Measurements from ENCODE around the gene ANKRD16.
"Not testable (repeated sequence)": the region's sequence is repeated elsewhere in the genome, so short reads cannot be mapped to it uniquely, and the experiment has no call there.

ANKRD16 gene

DNA sequence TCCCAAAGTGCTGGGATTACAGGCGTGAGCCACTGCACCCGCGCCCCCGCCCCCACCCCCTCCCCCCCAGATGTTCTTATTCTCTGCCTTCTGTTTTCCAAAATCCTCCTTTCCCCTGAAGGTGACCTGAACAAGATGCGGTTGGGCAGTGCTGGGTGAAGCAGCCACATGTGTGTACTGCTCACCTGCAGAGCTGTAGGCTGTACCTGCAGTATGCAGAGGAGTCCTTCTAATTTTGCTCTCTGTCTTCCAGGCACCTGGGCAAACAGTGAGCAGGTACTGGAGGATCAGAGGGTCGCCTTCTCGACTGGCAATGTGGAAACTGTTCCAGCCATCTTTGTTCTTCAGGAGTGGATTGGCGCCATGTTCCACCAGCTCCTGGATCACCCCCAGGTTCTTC lies 2.1 kb downstream of the ANKRD16 start:
- no peak overlapping the region for H3K4me3 ChIP-seq (ENCODE audit: low read depth, low read length)
- TF ChIP-seq, protein P1, sequence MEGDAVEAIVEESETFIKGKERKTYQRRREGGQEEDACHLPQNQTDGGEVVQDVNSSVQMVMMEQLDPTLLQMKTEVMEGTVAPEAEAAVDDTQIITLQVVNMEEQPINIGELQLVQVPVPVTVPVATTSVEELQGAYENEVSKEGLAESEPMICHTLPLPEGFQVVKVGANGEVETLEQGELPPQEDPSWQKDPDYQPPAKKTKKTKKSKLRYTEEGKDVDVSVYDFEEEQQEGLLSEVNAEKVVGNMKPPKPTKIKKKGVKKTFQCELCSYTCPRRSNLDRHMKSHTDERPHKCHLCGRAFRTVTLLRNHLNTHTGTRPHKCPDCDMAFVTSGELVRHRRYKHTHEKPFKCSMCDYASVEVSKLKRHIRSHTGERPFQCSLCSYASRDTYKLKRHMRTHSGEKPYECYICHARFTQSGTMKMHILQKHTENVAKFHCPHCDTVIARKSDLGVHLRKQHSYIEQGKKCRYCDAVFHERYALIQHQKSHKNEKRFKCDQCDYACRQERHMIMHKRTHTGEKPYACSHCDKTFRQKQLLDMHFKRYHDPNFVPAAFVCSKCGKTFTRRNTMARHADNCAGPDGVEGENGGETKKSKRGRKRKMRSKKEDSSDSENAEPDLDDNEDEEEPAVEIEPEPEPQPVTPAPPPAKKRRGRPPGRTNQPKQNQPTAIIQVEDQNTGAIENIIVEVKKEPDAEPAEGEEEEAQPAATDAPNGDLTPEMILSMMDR (IDR thresholded peaks at IDR 0.05; ENCODE audit: insufficient read depth, low read depth, low read length, missing control alignments) = no peak
- no peak for DNase-seq (ENCODE audit: low read depth)

DNA sequence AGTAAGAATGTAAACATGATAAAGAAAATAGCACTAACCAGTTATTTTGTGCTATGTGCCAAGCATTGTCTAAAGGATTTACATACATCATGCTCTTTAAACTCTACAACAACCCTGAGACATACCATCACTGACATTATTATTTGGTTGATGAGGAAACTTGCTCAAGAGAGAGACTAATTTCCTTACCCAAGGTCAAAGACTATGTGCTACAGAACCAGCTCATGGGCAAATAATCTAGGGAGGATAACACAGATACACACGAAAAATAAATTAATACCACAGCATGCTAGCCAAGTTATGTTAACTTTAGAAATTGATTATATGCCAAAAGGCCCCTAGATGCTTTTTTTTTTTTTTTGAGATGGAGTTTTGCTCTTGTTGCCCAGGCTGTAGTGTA lies 2.7 kb downstream of the ANKRD16 start:
- TF ChIP-seq, protein P1 (IDR thresholded peaks at IDR 0.05; ENCODE audit: insufficient read depth, low read depth, low read length, missing control alignments) = no peak
- DNase-seq (ENCODE audit: low read depth) = no peak
- H3K4me3 ChIP-seq (ENCODE audit: low read depth, low read length) = no peak overlapping the region

DNA sequence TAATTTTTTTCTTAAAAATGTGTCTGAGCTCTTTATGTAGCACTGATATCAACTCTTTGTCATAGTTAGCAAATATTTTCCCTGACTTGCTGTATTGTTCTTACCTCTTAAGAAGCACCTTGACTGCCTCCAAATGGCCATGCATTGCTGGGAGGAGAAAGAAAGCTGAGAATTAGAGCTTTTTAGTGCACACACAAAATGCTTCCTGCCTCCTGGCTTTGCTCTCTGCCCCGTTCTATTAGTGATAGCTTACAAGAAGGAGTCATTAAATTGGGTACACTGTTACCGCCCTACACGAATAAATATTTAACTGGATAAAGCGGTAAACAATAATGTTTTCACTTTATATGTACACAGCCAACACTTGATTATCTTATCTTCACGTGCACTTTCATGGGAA lies 4.1 kb downstream of the ANKRD16 start:
- TF ChIP-seq, protein P1 (IDR thresholded peaks at IDR 0.05; ENCODE audit: insufficient read depth, low read depth, low read length, missing control alignments) = no peak
- no peak for DNase-seq (ENCODE audit: low read depth)
- no peak overlapping the region for H3K4me3 ChIP-seq (ENCODE audit: low read depth, low read length)

DNA sequence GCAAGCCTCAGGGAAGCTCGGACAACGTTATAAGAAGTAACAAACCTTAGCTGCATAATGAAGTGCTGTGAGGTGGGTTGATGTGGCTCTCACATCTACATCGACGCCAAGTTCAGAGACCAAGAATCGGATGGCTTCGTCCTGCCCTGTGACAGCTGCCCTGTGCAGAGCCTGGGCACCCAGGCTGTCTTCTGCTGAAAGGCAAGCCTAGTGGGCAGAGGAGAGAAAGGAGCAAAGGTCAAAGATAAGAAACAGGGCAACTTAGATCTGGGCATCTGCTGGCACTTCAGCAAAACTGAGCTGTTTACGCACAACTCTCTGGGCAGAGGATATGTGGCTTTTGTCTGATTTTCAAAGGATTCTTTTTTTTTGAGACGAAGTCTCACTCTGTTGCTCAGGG lies 6.7 kb downstream of the ANKRD16 start:
- DNase-seq (ENCODE audit: low read depth) = no peak
- H3K4me3 ChIP-seq (ENCODE audit: low read depth, low read length) = no peak overlapping the region
- TF ChIP-seq, protein P1 (IDR thresholded peaks at IDR 0.05; ENCODE audit: insufficient read depth, low read depth, low read length, missing control alignments) = no peak

DNA sequence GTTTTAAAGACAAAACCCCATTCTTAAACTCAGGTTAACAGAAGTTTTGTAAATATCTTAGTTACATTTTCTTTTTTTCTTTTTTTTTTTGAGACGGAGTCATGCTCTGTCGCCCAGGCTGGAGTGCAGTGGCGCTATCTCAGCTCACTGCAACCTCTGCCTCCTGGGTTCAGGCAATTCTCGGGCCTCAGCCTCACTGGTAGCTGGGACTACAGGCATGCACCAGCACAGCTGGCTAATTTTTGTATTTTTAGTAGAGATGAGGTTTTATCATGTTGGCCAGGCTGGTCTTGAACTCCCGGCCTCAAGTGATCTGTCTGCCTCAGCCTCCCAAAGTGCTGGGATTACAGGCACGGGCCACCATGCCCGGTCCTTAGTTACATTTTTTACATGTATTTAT lies 12.7 kb downstream of the ANKRD16 start:
- not testable (repeated sequence) for DNase-seq (ENCODE audit: low read depth); H3K4me3 ChIP-seq (ENCODE audit: low read depth, low read length)

DNA sequence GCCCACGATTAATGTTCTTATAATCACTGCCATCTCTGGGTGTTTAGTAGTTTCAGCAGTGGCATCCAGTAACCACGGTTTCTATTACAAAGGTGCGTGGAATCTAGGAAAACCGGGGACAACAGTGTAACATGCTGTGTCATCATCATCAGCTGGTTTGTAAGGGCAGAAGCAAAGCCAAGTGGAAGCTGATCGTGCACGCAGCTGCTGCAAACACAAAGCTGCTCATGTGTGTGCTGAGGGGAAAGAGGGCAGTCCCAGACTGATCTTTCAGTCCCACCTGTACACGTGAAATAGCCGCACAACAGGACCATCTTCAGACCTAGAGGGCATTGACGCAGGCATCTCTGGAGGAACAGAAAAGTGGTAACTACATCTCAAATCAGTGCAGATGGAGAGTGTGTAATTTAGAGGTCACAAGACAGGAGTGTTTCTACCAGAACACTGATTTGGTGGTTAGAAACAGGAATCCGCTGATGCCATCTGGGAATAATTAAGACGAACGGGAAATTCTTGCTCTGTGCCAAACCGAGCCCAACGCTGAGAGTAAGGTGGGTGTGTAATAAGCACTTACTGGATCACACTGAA lies 13.4 kb downstream of the ANKRD16 start:
- H3K4me3 ChIP-seq (ENCODE audit: low read depth, low read length) = no peak overlapping the region
- DNase-seq (ENCODE audit: low read depth) = no peak

DNA sequence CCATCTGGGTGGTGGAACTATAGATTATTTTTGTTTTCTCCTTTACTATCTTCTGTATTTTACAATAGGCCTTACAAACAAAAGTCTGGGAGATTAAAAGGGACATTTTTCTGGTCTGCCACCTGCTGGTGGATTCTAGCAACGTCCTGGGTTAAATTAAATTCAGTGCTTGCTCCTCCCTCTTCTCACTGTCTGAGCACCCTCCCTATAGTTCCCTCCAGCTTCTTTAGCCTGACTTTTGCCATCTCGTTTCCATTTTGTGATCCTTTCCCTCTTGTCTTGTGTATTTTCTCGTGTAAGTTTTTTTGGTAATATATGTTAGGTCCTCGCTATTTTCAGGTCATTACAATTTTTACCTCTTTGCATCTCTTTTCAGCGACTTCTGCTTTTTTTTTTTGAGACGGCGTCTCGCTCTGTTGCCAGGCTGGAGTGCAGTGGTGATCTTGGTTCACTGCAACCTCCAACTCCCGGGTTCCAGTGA lies 16.1 kb downstream of the ANKRD16 start:
- DNase-seq (ENCODE audit: low read depth) = peak; percentile 84
- H3K4me3 ChIP-seq (ENCODE audit: low read depth, low read length) = no peak overlapping the region; the same call in 1 of the 2 replicates
- TF ChIP-seq, protein P1 (IDR thresholded peaks at IDR 0.05; ENCODE audit: insufficient read depth, low read depth, low read length, missing control alignments) = peak; percentile 59

More for the DNA sequence above, 13.4 kb downstream of the ANKRD16 start:
- TF ChIP-seq, protein P1 (IDR thresholded peaks at IDR 0.05; ENCODE audit: insufficient read depth, low read depth, low read length, missing control alignments) = no peak

Data from GM12865 (cell line).